A549 treated with CpdA at 1 μM for 4 hours (cell line): ENCODE results near the gene GNE. TPM values are rescaled to one million over a fixed set of nuclear protein-coding genes. Genes with fewer than 3 reads are reported as not detected.

Experiments used
- total RNA-seq: library from RNA; stranded (reverse); fragments of 200-300 nt; extraction: Qiagen RNA extraction; gene quantifications from 5 replicates; pipeline ENCODE4 v1.2.3, GENCODE V29; 2022; ENCODE audit warnings: low read depth

Gene GNE
- total RNA-seq = 11.3 to 16.7 TPM (median 13.7 TPM) in 5 replicates

GRCh38 chr9:36258208-36258995 is at the start of gene GNE:
Gene GNE, minus strand, starts transcription at chr9:36258448. Its CDS starts 9,093 bp downstream, at chr9:36249355.

GRCh38 chr9:36190388-36191289 is 67.6 kb downstream of the GNE start, which contains the start of gene CLTA:
Gene CLTA, plus strand, starts transcription at chr9:36190921. Its CDS starts 136 bp downstream, at chr9:36191057.

GRCh38 chr9:36169166-36169565 is 89.1 kb downstream of the GNE start, which contains the start of gene CCIN:
Gene CCIN, plus strand, starts transcription at chr9:36169388. Its CDS starts 115 bp downstream, at chr9:36169503.

Other genes with a start within 250 kb of the GNE start
- gene RECK, start 221.5 kb downstream of the GNE start, total RNA-seq = 4.5 to 5.9 TPM (median 5.7 TPM) in 5 replicates
- gene GLIPR2, start 121.7 kb downstream of the GNE start, total RNA-seq = 7.4 to 11.2 TPM (median 9.9 TPM) in 5 replicates
- 0.03 to 0.07 TPM (median 0.07 TPM) in 3 of 5 replicates, not detected in the others for gene CCIN, start 89.1 kb downstream of the GNE start, total RNA-seq
- gene CLTA, start 67.5 kb downstream of the GNE start, total RNA-seq = 314 to 431 TPM (median 387 TPM) in 5 replicates
- 6.8 to 9.5 TPM (median 8.5 TPM) in 5 replicates for gene RNF38, start 141.8 kb upstream of the GNE start, total RNA-seq